ENCODE measurements around the gene TMEM95. TPM values are rescaled to one million over a fixed set of nuclear protein-coding genes. Genes with fewer than 3 reads are reported as not detected.

TMEM95 gene
- total and polyA plus RNA-seq, 2 of the 8 experiments (the other 6 are each of a cell fraction or from before 2014, with no cell fraction given) = not detected

GRCh38 chr17:7394452-7395191 lies 39.7 kb downstream of the TMEM95 start, which contains the start of gene PLSCR3 (continued):
- TF ChIP-seq POLR2AphosphoS5 (IDR thresholded peaks at IDR 0.05; ENCODE audit: low read depth, low read length) (no peak), NRF1 (IDR thresholded peaks at IDR 0.05; ENCODE audit: low read depth, low read length) (no peak), SRF (IDR thresholded peaks at IDR 0.05; ENCODE audit: low read depth, low read length) (no peak), USF2 (IDR thresholded peaks at IDR 0.05; ENCODE audit: low read length) (no peak), CTCF (IDR thresholded peaks at IDR 0.05; ENCODE audit: control extremely low read depth in 1 of 3, insufficient read depth in 1 of 3, low read depth in 1 of 3, low read length in 3 of 3) (peak; percentile 40 to 57 (median 52)), POU5F1 (IDR thresholded peaks at IDR 0.05; ENCODE audit: low read depth, low read length) (no peak), CHD1 (IDR thresholded peaks at IDR 0.05; ENCODE audit: low read depth, low read length) (no peak), MAFK (IDR thresholded peaks at IDR 0.05; ENCODE audit: low read depth, low read length) (peak; percentile 9; the same call in 1 of the 2 replicates), EZH2 (IDR thresholded peaks at IDR 0.05; ENCODE audit: low read depth, low read length, severe bottlenecking) (no peak), KDM4A (IDR thresholded peaks at IDR 0.05; ENCODE audit: low read depth, low read length, severe bottlenecking) (peak; percentile 24), SP1 (IDR thresholded peaks at IDR 0.05; ENCODE audit: low read depth, low read length) (no peak), YY1 (IDR thresholded peaks at IDR 0.05; ENCODE audit: low read depth, low read length) (no peak)
- TF ChIP-seq, protein P1, sequence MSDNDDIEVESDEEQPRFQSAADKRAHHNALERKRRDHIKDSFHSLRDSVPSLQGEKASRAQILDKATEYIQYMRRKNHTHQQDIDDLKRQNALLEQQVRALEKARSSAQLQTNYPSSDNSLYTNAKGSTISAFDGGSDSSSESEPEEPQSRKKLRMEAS (IDR thresholded peaks at IDR 0.05) = peak; percentile 85
- TF ChIP-seq, protein P2, sequence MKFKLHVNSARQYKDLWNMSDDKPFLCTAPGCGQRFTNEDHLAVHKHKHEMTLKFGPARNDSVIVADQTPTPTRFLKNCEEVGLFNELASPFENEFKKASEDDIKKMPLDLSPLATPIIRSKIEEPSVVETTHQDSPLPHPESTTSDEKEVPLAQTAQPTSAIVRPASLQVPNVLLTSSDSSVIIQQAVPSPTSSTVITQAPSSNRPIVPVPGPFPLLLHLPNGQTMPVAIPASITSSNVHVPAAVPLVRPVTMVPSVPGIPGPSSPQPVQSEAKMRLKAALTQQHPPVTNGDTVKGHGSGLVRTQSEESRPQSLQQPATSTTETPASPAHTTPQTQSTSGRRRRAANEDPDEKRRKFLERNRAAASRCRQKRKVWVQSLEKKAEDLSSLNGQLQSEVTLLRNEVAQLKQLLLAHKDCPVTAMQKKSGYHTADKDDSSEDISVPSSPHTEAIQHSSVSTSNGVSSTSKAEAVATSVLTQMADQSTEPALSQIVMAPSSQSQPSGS (IDR thresholded peaks at IDR 0.05; ENCODE audit: low read length) = no peak

Measured in H1 (cell line).